Sigmoid colon (tissue), 7 donors: Measurements from ENCODE around the gene B3GALT6. TPM values are rescaled to one million over a fixed set of nuclear protein-coding genes. Genes with fewer than 3 reads are reported as not detected.

Experiments used
- DNase-seq: peaks from one replicate; pipeline ENCODE4 v3.0.0-alpha.2; 2019
- H3K27ac ChIP-seq, 4 donors: fragments of 200-600 bp; sonication (generic); one replicate each; pipeline ENCODE4 v1.5.1; 2016 to 2019; ENCODE audit warnings: mild to moderate bottlenecking in 1 of 4
- H3K27me3 ChIP-seq, 3 donors: fragments of 200-600 bp; sonication (generic); one replicate each; pipeline ENCODE4 v1.5.1; 2019; ENCODE audit warnings: mild to moderate bottlenecking in 1 of 3
- H3K36me3 ChIP-seq, 4 donors: fragments of 200-600 bp; sonication (generic); one replicate each; pipeline ENCODE4 v1.5.1; 2016 to 2019
- H3K4me1 ChIP-seq, 4 donors: fragments of 200-600 bp; sonication (generic); one replicate each; pipeline ENCODE4 v1.5.1; 2017 to 2019
- H3K4me3 ChIP-seq, 4 donors: fragments of 200-600 bp; sonication (generic); one replicate each; pipeline ENCODE4 v1.5.1; 2017 to 2019; ENCODE audit warnings: mild to moderate bottlenecking in 2 of 4, moderate library complexity in 1 of 4
- H3K9me3 ChIP-seq, 4 donors: fragments of 200-600 bp in 3 of 4; sonication (generic) in 3 of 4; one replicate each; pipeline versions ENCODE4 v1.5.1 to v1.6.1; 2013 to 2019
- CTCF ChIP-seq, 4 experiments: fragments of 450-650 bp in 3 of 4; fragments of 200-600 bp in 1 of 4; IDR thresholded peaks; one replicate each; pipeline ENCODE4 v1.5.1; 2016 to 2019; ENCODE audit warnings: antibody characterized with exemption in 4 of 4, mild to moderate bottlenecking in 3 of 4, moderate library complexity in 2 of 4
- EP300 ChIP-seq, 4 donors: sonication (generic); formaldehyde crosslinking; IDR thresholded peaks; one replicate each; pipeline ENCODE4 v1.6.1; 2017; ENCODE audit warnings: antibody characterized with exemption in 4 of 4
- POLR2A ChIP-seq, 2 donors: fragments of 450-650 bp; IDR thresholded peaks; one replicate each; pipeline ENCODE4 v1.6.1; 2016; ENCODE audit warnings: antibody characterized with exemption in 2 of 2, mild to moderate bottlenecking in 2 of 2, moderate library complexity in 2 of 2
- POLR2AphosphoS5 ChIP-seq, 4 donors: sonication (generic); formaldehyde crosslinking; IDR thresholded peaks; one replicate each; pipeline ENCODE4 v1.6.1; 2017; ENCODE audit warnings: antibody characterized with exemption in 4 of 4
- WGBS, 2 donors: extraction: QIAGEN DNeasy Blood & Tissue Kit; methylation state at CpG; one replicate each; pipeline ENCODE4 v1.1.7; 2013; 5-methylcytosine and 5-hydroxymethylcytosine counted together
- intact Hi-C: fragments of 100-400 bp; cut with DNase I; formaldehyde crosslinking; loops from one replicate; pipeline ENCODE4 v1.15.1; 2023
- polyA plus RNA-seq, 3 donors: library from polyadenylated mRNA; stranded (reverse); fragments of 200-250 nt; gene quantifications; one replicate each; pipeline ENCODE4 v1.2.3, GENCODE V29; 2013
- total RNA-seq, 4 donors: library from RNA; depleted of rRNA; stranded (reverse); fragments of >200 nt; gene quantifications; one replicate each; pipeline ENCODE4 v1.1.0, GENCODE V29; 2016
- donor health status: healthy with polysubstance abuse.
- donor health status: Bipolar disorder and iron deficiency.
- donor health status: healthy.

Gene B3GALT6
- total and polyA plus RNA-seq, 7 donors = 1.8 to 12.5 (median 9.1) TPM

- WGBS, 2 donors = 30 to 37% methylated on average over 56 of the region's 56 CpGs
- Histone ChIP-seq H3K27me3 (peaks cover 0 to 1% (median 0%) of the 10 kb centered on the region in 3 donors), H3K36me3 (peaks cover 14 to 28% (median 23%) of the 10 kb centered on the region in 4 donors), H3K4me3 (peak within 1 kb of the TSS in 1 of 4 donors; percentile 25), H3K27ac (no peak within 1 kb of the TSS), H3K9me3 (no peaks in the 10 kb centered on the region), H3K4me1 (peaks cover 0 to 7% (median 3%) of the 10 kb centered on the region in 4 donors)
- TF ChIP-seq POLR2AphosphoS5 (IDR thresholded peaks at IDR 0.05) (no peak), POLR2A (IDR thresholded peaks at IDR 0.05) (no peak), CTCF (IDR thresholded peaks at IDR 0.05) (no peak), EP300 (IDR thresholded peaks at IDR 0.05) (no peak)
- no peak for DNase-seq
- intact Hi-C loops = no loop called here
Observed at GRCh38 chr1:1213345-1214265, 18.4 kb upstream of the B3GALT6 start, which contains the start of gene TNFRSF4. Gene TNFRSF4, minus strand, starts transcription at chr1:1214153. Its CDS starts 26 bp downstream, at chr1:1214127.

- 46 to 52% methylated on average over 11 of the region's 11 CpGs for WGBS, 2 donors
- Histone ChIP-seq H3K27ac (no peak overlapping the region), H3K4me3 (no peak overlapping the region), H3K4me1 (peaks cover 0 to 3% (median 0%) of the 10 kb centered on the region in 4 donors), H3K27me3 (no peaks in the 10 kb centered on the region), H3K36me3 (peaks cover 22 to 42% (median 26%) of the 10 kb centered on the region in 4 donors), H3K9me3 (no peaks in the 10 kb centered on the region)
- intact Hi-C loops = no loop called here
- TF ChIP-seq POLR2A (IDR thresholded peaks at IDR 0.05) = no peak
- TF ChIP-seq POLR2AphosphoS5 (IDR thresholded peaks at IDR 0.05) = no peak
- TF ChIP-seq CTCF (IDR thresholded peaks at IDR 0.05) = no peak
- no peak for TF ChIP-seq EP300 (IDR thresholded peaks at IDR 0.05)
- DNase-seq = no peak
Observed at GRCh38 chr1:1215080-1215676, 16.9 kb upstream of the B3GALT6 start.

- no peak for DNase-seq
- Histone ChIP-seq H3K36me3 (peaks cover 28 to 51% (median 30%) of the 10 kb centered on the region in 4 donors), H3K27ac (no peak overlapping the region), H3K4me1 (peaks cover 0 to 3% (median 0%) of the 10 kb centered on the region in 4 donors), H3K9me3 (no peaks in the 10 kb centered on the region), H3K4me3 (no peak overlapping the region), H3K27me3 (no peaks in the 10 kb centered on the region)
- WGBS, 2 donors = 87 to 90% methylated on average over 21 of the region's 21 CpGs
- TF ChIP-seq POLR2AphosphoS5 (IDR thresholded peaks at IDR 0.05) = no peak
- TF ChIP-seq EP300 (IDR thresholded peaks at IDR 0.05) = no peak
- no peak for TF ChIP-seq POLR2A (IDR thresholded peaks at IDR 0.05)
- TF ChIP-seq CTCF (IDR thresholded peaks at IDR 0.05) = no peak
- intact Hi-C loops = no loop called here
Observed at GRCh38 chr1:1215881-1216605, 16.0 kb upstream of the B3GALT6 start.

- H3K27ac ChIP-seq = no peak overlapping the region
- DNase-seq = no peak
- 93% methylated on average over 74 of the region's 74 CpGs for WGBS, 2 donors
- H3K4me1 ChIP-seq = peaks cover 0 to 3% (median 0%) of the 10 kb centered on the region in 4 donors
- H3K27me3 ChIP-seq = no peaks in the 10 kb centered on the region
- intact Hi-C loops = no loop called here
- no peak for TF ChIP-seq EP300 (IDR thresholded peaks at IDR 0.05)
- no peak for TF ChIP-seq POLR2AphosphoS5 (IDR thresholded peaks at IDR 0.05)
- TF ChIP-seq POLR2A (IDR thresholded peaks at IDR 0.05) = no peak
- TF ChIP-seq CTCF (IDR thresholded peaks at IDR 0.05) = no peak
- H3K4me3 ChIP-seq = no peak overlapping the region
- no peaks in the 10 kb centered on the region for H3K9me3 ChIP-seq
- peaks cover 32 to 60% (median 36%) of the 10 kb centered on the region in 4 donors for H3K36me3 ChIP-seq
Observed at GRCh38 chr1:1216770-1217620, 15.0 kb upstream of the B3GALT6 start.
